ENCODE measurements around the gene OPRD1.

DNA sequence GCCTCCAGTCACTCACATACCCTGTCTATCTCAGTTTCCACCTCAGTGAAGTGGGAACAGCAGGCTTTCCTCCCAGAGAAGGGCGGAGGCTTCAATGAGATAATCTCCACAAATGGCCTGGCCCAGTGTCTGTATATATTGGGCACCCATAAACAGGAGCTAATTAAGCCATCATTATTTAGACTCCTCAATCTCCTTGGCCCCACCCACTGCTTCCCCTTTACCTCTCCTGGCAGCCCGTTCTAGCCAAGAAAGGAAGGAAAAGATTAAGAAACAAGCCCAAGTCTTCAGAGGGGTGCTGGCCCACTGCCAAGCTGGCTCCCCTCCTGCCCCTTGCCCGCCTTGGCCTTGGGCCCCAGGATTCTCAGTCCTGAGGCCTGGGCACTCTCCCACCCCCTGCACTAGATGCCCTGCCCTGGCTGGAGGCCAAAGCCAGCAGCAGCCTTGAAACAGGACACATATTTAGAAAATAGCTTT lies 86.5 kb downstream of the OPRD1 start:
- TF ChIP-seq, protein P1, sequence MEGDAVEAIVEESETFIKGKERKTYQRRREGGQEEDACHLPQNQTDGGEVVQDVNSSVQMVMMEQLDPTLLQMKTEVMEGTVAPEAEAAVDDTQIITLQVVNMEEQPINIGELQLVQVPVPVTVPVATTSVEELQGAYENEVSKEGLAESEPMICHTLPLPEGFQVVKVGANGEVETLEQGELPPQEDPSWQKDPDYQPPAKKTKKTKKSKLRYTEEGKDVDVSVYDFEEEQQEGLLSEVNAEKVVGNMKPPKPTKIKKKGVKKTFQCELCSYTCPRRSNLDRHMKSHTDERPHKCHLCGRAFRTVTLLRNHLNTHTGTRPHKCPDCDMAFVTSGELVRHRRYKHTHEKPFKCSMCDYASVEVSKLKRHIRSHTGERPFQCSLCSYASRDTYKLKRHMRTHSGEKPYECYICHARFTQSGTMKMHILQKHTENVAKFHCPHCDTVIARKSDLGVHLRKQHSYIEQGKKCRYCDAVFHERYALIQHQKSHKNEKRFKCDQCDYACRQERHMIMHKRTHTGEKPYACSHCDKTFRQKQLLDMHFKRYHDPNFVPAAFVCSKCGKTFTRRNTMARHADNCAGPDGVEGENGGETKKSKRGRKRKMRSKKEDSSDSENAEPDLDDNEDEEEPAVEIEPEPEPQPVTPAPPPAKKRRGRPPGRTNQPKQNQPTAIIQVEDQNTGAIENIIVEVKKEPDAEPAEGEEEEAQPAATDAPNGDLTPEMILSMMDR (IDR thresholded peaks at IDR 0.05): no peak
- TF ChIP-seq POLR2A (IDR thresholded peaks at IDR 0.05): no peak

All from lower leg skin (tissue), 3 donors.